ENCODE data around the gene NME7.

Gene NME7

DNA sequence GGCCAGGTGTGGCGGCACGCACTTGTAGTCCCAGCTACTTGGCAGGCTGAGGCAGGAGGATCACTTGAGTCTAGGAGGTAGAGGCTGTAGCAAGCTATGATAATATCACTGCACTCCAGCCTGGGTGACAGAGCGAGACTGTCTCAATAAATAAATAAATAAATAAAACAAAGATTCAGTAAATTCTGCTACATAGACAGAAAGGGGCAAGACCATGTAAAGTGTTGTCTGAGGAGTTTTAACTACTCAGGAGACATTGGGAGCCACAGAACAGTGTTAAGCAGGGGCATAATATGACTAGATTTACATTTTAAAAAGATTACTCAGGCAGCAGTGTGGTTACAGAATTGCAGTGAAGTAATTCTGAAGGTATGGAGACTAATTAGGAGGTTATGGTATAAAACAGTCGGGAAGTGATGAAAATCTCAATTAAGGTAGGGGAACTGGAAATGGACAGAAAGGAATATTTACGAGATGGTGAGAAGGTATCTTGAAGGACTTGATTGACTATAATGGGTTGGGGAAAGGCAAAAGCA is 166.4 kb downstream of the NME7 start:
- TF ChIP-seq ZNF791 (tag by site-specific recombination; IDR thresholded peaks at IDR 0.05) (no peak), ZNF311 (tag by site-specific recombination; IDR thresholded peaks at IDR 0.05; ENCODE audit: borderline replicate concordance) (no peak), ZNF248 (tag by site-specific recombination; IDR thresholded peaks at IDR 0.05) (no peak), GLI4 (tag by site-specific recombination; IDR thresholded peaks at IDR 0.05) (no peak), ZNF138 (tag by site-specific recombination; IDR thresholded peaks at IDR 0.05; ENCODE audit: borderline replicate concordance) (no peak), ZNF302 (tag by site-specific recombination; IDR thresholded peaks at IDR 0.05; ENCODE audit: low read depth) (no peak), ZFP37 (tag by site-specific recombination; IDR thresholded peaks at IDR 0.05) (no peak), ZNF394 (tag by site-specific recombination; IDR thresholded peaks at IDR 0.05; ENCODE audit: borderline replicate concordance) (no peak)
- TF ChIP-seq, protein P1, sequence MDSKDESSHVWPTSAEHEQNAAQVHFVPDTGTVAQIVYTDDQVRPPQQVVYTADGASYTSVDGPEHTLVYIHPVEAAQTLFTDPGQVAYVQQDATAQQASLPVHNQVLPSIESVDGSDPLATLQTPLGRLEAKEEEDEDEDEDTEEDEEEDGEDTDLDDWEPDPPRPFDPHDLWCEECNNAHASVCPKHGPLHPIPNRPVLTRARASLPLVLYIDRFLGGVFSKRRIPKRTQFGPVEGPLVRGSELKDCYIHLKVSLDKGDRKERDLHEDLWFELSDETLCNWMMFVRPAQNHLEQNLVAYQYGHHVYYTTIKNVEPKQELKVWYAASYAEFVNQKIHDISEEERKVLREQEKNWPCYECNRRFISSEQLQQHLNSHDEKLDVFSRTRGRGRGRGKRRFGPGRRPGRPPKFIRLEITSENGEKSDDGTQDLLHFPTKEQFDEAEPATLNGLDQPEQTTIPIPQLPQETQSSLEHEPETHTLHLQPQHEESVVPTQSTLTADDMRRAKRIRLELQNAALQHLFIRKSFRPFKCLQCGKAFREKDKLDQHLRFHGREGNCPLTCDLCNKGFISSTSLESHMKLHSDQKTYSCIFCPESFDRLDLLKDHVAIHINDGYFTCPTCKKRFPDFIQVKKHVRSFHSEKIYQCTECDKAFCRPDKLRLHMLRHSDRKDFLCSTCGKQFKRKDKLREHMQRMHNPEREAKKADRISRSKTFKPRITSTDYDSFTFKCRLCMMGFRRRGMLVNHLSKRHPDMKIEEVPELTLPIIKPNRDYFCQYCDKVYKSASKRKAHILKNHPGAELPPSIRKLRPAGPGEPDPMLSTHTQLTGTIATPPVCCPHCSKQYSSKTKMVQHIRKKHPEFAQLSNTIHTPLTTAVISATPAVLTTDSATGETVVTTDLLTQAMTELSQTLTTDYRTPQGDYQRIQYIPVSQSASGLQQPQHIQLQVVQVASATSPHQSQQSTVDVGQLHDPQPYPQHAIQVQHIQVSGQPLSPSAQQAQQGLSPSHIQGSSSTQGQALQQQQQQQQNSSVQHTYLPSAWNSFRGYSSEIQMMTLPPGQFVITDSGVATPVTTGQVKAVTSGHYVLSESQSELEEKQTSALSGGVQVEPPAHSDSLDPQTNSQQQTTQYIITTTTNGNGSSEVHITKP (tag by site-specific recombination; IDR thresholded peaks at IDR 0.05), result no peak
- Histone ChIP-seq H3K27ac (ENCODE audit: extremely low read depth, low read depth, low read length) (no peak overlapping the region), H3K9me3 (ENCODE audit: control insufficient read depth, insufficient read depth, low read depth, low read length) (no peaks in the 10 kb centered on the region), H3K4me3 (ENCODE audit: low read depth, low read length) (no peak overlapping the region), H3K4me1 (ENCODE audit: control insufficient read depth, insufficient read depth, low read length) (no peaks in the 10 kb centered on the region), H3K36me3 (ENCODE audit: control insufficient read depth in 2 of 2, insufficient read depth in 1 of 2, low read length in 2 of 2) (no peaks in the 10 kb centered on the region)
- ChIA-PET CTCF (no interaction called here), POLR2A (no interaction called here)

DNA sequence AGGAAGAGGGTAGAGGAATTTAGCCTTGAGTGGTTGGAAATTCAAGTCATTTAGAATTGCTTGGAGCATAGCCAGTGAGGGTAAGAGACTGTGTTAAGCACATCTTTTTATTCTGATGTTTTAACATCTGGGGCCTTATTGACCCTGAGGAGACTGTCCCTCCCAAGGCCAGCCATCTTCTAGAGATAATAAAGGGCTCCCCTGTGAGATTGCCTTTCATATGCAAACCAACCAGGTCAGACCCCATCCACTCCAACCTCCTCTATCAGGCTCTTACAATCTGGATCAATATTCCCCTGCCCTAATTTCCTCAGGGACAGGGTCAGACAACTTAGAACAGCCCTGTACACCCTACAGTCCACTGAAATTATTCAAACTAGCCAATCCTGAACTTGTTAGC is 167.3 kb downstream of the NME7 start:
- ChIA-PET CTCF (no interaction called here), POLR2A (no interaction called here)
- TF ChIP-seq GLI4 (tag by site-specific recombination; IDR thresholded peaks at IDR 0.05) (no peak), ZNF664 (tag by site-specific recombination; IDR thresholded peaks at IDR 0.05) (no peak), ZNF658 (tag by site-specific recombination; IDR thresholded peaks at IDR 0.05) (no peak)
- Histone ChIP-seq H3K4me3 (ENCODE audit: low read depth, low read length) (no peak overlapping the region), H3K27ac (ENCODE audit: extremely low read depth, low read depth, low read length) (no peak overlapping the region), H3K36me3 (ENCODE audit: control insufficient read depth in 2 of 2, insufficient read depth in 1 of 2, low read length in 2 of 2) (no peaks in the 10 kb centered on the region), H3K9me3 (ENCODE audit: control insufficient read depth, insufficient read depth, low read depth, low read length) (no peaks in the 10 kb centered on the region), H3K4me1 (ENCODE audit: control insufficient read depth, insufficient read depth, low read length) (no peaks in the 10 kb centered on the region)

DNA sequence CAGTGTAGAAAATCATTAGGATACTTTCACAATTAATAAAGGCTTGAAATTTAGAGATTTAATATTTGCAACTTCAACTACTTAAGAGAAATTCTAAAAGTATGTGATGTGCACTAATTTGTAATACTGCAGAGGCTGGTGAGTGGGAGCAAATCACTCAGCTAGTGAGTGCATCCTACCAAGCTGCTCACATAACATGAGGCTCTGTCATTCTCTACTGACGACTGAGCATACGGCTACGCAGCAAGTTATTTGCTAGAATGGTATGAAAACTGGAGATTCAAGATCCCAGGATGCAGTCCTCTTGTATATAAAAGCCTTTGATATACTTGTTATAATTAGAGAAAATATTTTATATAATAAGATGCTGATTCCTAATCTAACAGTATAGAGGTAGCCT is 171.0 kb downstream of the NME7 start:
- ChIA-PET CTCF (no interaction called here), POLR2A (no interaction called here)
- H3K4me1 ChIP-seq (ENCODE audit: control insufficient read depth, insufficient read depth, low read length), result no peaks in the 10 kb centered on the region
- H3K9me3 ChIP-seq (ENCODE audit: control insufficient read depth, insufficient read depth, low read depth, low read length), result no peaks in the 10 kb centered on the region
- H3K27ac ChIP-seq (ENCODE audit: extremely low read depth, low read depth, low read length), result no peak overlapping the region
- H3K36me3 ChIP-seq (ENCODE audit: control insufficient read depth in 2 of 2, insufficient read depth in 1 of 2, low read length in 2 of 2), result no peaks in the 10 kb centered on the region
- no peak overlapping the region for H3K4me3 ChIP-seq (ENCODE audit: low read depth, low read length)
- TF ChIP-seq, protein P2, sequence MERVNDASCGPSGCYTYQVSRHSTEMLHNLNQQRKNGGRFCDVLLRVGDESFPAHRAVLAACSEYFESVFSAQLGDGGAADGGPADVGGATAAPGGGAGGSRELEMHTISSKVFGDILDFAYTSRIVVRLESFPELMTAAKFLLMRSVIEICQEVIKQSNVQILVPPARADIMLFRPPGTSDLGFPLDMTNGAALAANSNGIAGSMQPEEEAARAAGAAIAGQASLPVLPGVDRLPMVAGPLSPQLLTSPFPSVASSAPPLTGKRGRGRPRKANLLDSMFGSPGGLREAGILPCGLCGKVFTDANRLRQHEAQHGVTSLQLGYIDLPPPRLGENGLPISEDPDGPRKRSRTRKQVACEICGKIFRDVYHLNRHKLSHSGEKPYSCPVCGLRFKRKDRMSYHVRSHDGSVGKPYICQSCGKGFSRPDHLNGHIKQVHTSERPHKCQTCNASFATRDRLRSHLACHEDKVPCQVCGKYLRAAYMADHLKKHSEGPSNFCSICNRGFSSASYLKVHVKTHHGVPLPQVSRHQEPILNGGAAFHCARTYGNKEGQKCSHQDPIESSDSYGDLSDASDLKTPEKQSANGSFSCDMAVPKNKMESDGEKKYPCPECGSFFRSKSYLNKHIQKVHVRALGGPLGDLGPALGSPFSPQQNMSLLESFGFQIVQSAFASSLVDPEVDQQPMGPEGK (tag by site-specific recombination; IDR thresholded peaks at IDR 0.05), result no peak
- TF ChIP-seq ZNF549 (tag by site-specific recombination; IDR thresholded peaks at IDR 0.05) (no peak), ZNF48 (tag by site-specific recombination; IDR thresholded peaks at IDR 0.05) (no peak), ZNF114 (tag by site-specific recombination; IDR thresholded peaks at IDR 0.05) (no peak), ZNF747 (tag by site-specific recombination; IDR thresholded peaks at IDR 0.05) (no peak), ZNF561 (tag by site-specific recombination; IDR thresholded peaks at IDR 0.05; ENCODE audit: borderline replicate concordance) (no peak), ZNF501 (tag by site-specific recombination; IDR thresholded peaks at IDR 0.05) (no peak), ZNF292 (tag by site-specific recombination; IDR thresholded peaks at IDR 0.05; ENCODE audit: borderline replicate concordance, low read depth) (no peak), ZNF544 (tag by site-specific recombination; IDR thresholded peaks at IDR 0.05) (no peak)
- TF ChIP-seq, protein P3, sequence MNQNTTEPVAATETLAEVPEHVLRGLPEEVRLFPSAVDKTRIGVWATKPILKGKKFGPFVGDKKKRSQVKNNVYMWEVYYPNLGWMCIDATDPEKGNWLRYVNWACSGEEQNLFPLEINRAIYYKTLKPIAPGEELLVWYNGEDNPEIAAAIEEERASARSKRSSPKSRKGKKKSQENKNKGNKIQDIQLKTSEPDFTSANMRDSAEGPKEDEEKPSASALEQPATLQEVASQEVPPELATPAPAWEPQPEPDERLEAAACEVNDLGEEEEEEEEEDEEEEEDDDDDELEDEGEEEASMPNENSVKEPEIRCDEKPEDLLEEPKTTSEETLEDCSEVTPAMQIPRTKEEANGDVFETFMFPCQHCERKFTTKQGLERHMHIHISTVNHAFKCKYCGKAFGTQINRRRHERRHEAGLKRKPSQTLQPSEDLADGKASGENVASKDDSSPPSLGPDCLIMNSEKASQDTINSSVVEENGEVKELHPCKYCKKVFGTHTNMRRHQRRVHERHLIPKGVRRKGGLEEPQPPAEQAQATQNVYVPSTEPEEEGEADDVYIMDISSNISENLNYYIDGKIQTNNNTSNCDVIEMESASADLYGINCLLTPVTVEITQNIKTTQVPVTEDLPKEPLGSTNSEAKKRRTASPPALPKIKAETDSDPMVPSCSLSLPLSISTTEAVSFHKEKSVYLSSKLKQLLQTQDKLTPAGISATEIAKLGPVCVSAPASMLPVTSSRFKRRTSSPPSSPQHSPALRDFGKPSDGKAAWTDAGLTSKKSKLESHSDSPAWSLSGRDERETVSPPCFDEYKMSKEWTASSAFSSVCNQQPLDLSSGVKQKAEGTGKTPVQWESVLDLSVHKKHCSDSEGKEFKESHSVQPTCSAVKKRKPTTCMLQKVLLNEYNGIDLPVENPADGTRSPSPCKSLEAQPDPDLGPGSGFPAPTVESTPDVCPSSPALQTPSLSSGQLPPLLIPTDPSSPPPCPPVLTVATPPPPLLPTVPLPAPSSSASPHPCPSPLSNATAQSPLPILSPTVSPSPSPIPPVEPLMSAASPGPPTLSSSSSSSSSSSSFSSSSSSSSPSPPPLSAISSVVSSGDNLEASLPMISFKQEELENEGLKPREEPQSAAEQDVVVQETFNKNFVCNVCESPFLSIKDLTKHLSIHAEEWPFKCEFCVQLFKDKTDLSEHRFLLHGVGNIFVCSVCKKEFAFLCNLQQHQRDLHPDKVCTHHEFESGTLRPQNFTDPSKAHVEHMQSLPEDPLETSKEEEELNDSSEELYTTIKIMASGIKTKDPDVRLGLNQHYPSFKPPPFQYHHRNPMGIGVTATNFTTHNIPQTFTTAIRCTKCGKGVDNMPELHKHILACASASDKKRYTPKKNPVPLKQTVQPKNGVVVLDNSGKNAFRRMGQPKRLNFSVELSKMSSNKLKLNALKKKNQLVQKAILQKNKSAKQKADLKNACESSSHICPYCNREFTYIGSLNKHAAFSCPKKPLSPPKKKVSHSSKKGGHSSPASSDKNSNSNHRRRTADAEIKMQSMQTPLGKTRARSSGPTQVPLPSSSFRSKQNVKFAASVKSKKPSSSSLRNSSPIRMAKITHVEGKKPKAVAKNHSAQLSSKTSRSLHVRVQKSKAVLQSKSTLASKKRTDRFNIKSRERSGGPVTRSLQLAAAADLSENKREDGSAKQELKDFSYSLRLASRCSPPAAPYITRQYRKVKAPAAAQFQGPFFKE (tag by site-specific recombination; IDR thresholded peaks at IDR 0.05; ENCODE audit: borderline replicate concordance), result no peak

Data from HEK293 (cell line).